ENCODE data around the gene RNF149.
A peak's percentile ranks its signal among the peaks of the same experiment; 100 is the strongest.

RNF149 gene

DNA sequence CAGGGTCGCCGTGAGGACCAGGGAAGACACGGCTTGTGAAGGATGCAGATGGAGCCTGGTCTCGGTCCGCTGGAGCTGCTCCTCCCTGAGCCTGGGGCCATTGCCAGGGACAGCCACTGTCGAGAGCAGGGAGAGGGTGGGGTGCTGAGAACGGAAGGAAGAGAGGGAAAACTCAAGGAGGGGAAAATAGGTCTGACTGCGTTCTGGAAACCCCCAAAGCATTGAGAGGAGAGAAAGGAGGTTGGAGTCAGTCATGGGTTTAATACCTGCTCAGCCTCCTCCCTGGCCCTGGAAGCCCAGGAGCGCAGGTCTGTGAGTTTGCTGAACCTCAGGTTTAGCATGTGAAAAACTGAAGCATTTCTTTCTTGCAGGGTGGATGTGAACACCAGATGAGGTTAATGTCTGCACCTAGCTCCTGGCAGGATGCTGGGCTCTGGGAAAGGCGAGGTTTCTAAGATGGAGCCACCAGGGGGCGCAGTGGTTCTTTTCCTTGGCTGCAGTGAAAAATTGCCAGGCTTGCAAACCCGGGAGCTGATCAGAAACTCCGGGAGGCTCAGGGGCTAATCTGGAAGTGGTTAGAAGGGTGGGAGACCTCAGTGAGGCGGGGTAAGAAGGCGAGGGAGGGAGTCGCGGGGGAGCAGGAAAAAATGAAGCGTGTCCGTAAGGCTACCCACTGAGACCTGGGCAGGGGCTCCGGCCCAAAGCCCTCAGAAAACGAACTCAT lies 33.6 kb upstream of the RNF149 start:
- H3K27ac ChIP-seq (ENCODE audit: low read depth, low read length, poor library complexity, severe bottlenecking) = no peak overlapping the region
- TF ChIP-seq EZH2 (IDR thresholded peaks at IDR 0.05; ENCODE audit: borderline replicate concordance, low read length) = no peak
- TF ChIP-seq, protein P1, sequence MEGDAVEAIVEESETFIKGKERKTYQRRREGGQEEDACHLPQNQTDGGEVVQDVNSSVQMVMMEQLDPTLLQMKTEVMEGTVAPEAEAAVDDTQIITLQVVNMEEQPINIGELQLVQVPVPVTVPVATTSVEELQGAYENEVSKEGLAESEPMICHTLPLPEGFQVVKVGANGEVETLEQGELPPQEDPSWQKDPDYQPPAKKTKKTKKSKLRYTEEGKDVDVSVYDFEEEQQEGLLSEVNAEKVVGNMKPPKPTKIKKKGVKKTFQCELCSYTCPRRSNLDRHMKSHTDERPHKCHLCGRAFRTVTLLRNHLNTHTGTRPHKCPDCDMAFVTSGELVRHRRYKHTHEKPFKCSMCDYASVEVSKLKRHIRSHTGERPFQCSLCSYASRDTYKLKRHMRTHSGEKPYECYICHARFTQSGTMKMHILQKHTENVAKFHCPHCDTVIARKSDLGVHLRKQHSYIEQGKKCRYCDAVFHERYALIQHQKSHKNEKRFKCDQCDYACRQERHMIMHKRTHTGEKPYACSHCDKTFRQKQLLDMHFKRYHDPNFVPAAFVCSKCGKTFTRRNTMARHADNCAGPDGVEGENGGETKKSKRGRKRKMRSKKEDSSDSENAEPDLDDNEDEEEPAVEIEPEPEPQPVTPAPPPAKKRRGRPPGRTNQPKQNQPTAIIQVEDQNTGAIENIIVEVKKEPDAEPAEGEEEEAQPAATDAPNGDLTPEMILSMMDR (IDR thresholded peaks at IDR 0.05; ENCODE audit: low read length) = peak; percentile 90
- H3F3A ChIP-seq (ENCODE audit: insufficient read depth, low read length) = no peaks in the 10 kb centered on the region
- H3K4me2 ChIP-seq (ENCODE audit: low read length) = no peak overlapping the region
- H3K4me3 ChIP-seq (ENCODE audit: low read depth, low read length, poor library complexity, severe bottlenecking) = no peak overlapping the region
- H3K36me3 ChIP-seq (ENCODE audit: insufficient read depth, low read length) = no peaks in the 10 kb centered on the region
- no peaks in the 10 kb centered on the region for H3K79me2 ChIP-seq (ENCODE audit: insufficient read depth, low read length)
- no peak overlapping the region for H3K9ac ChIP-seq (ENCODE audit: low read length)
- no peaks in the 10 kb centered on the region for H3K4me1 ChIP-seq (ENCODE audit: insufficient read depth, low read length, severe bottlenecking)
- no peaks in the 10 kb centered on the region for H3K9me3 ChIP-seq (ENCODE audit: low read length)
- no peaks in the 10 kb centered on the region for H3K9me2 ChIP-seq (ENCODE audit: low read depth, low read length)
- H2AFZ ChIP-seq (ENCODE audit: low read length) = no peak overlapping the region
- no peaks in the 10 kb centered on the region for H3K27me3 ChIP-seq (ENCODE audit: insufficient read depth, low read length)
- no peaks in the 10 kb centered on the region for H4K20me1 ChIP-seq (ENCODE audit: insufficient read depth, low read length)

DNA sequence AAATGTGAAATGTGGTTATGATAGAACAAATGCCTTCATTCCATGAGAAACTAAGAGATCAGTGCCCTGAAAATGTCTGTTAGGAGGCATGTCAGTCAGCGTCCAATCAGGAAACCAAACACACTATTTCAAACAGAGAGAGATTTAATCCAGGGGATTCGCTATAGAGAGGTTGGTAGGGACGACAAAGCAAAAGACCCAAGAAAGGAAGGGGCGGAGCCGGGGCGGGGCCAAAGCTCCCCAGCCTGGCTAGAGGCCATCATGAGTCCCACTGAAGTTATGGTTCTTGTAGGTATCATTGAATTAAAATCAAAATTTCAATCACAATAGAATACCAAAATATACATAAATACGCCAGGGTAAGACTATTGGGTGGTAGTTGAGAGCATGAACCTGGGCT lies 32.9 kb upstream of the RNF149 start:
- no peak overlapping the region for H2AFZ ChIP-seq (ENCODE audit: low read length)

DNA sequence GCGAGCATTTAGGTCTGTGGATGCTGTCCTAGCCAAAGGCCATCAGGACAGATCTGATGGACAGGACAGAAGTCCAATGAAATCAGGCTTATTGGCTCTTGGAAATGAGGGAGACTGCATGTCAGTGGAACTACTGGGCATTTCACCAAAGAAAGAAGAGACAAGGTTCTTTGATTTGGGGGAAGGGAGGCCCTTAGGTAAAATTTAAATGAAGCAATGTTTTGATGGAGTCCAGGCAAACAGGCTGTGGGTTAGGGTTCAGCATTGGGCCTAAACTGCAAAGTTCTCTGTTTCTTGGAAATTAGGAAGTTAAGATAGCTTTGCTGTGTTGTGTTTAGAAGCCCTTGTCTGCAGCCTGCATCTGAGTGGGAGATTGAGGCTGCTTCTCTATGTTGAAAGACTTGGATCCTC lies 31.6 kb upstream of the RNF149 start:
- Histone ChIP-seq H3K4me3 (ENCODE audit: low read depth, low read length, poor library complexity, severe bottlenecking) (no peak overlapping the region), H2AFZ (ENCODE audit: low read length) (no peak overlapping the region), H3K4me2 (ENCODE audit: low read length) (no peak overlapping the region), H3F3A (ENCODE audit: insufficient read depth, low read length) (no peaks in the 10 kb centered on the region), H3K9me3 (ENCODE audit: low read length) (no peaks in the 10 kb centered on the region), H3K9ac (ENCODE audit: low read length) (no peak overlapping the region), H3K36me3 (ENCODE audit: insufficient read depth, low read length) (no peaks in the 10 kb centered on the region), H3K79me2 (ENCODE audit: insufficient read depth, low read length) (no peaks in the 10 kb centered on the region), H4K20me1 (ENCODE audit: insufficient read depth, low read length) (no peaks in the 10 kb centered on the region), H3K27me3 (ENCODE audit: insufficient read depth, low read length) (no peaks in the 10 kb centered on the region), H3K9me2 (ENCODE audit: low read depth, low read length) (no peaks in the 10 kb centered on the region), H3K4me1 (ENCODE audit: insufficient read depth, low read length, severe bottlenecking) (no peaks in the 10 kb centered on the region), H3K27ac (ENCODE audit: low read depth, low read length, poor library complexity, severe bottlenecking) (no peak overlapping the region)
- TF ChIP-seq, protein P1 (IDR thresholded peaks at IDR 0.05; ENCODE audit: low read length) = no peak
- TF ChIP-seq EZH2 (IDR thresholded peaks at IDR 0.05; ENCODE audit: borderline replicate concordance, low read length) = no peak

More for the DNA sequence above, 32.9 kb upstream of the RNF149 start:
- Histone ChIP-seq H3K27me3 (ENCODE audit: insufficient read depth, low read length) (no peaks in the 10 kb centered on the region), H3K36me3 (ENCODE audit: insufficient read depth, low read length) (no peaks in the 10 kb centered on the region), H3K9ac (ENCODE audit: low read length) (no peak overlapping the region), H3F3A (ENCODE audit: insufficient read depth, low read length) (no peaks in the 10 kb centered on the region), H3K4me2 (ENCODE audit: low read length) (no peak overlapping the region), H3K79me2 (ENCODE audit: insufficient read depth, low read length) (no peaks in the 10 kb centered on the region), H3K4me1 (ENCODE audit: insufficient read depth, low read length, severe bottlenecking) (no peaks in the 10 kb centered on the region), H4K20me1 (ENCODE audit: insufficient read depth, low read length) (no peaks in the 10 kb centered on the region), H3K27ac (ENCODE audit: low read depth, low read length, poor library complexity, severe bottlenecking) (no peak overlapping the region), H3K9me3 (ENCODE audit: low read length) (no peaks in the 10 kb centered on the region), H3K9me2 (ENCODE audit: low read depth, low read length) (no peaks in the 10 kb centered on the region), H3K4me3 (ENCODE audit: low read depth, low read length, poor library complexity, severe bottlenecking) (no peak overlapping the region)
- TF ChIP-seq EZH2 (IDR thresholded peaks at IDR 0.05; ENCODE audit: borderline replicate concordance, low read length) = no peak
- TF ChIP-seq, protein P1 (IDR thresholded peaks at IDR 0.05; ENCODE audit: low read length) = no peak
